ENCODE results near the gene AVPR2.

AVPR2 gene

GRCh38 chrX:153871451-153871850, 33.0 kb upstream of the AVPR2 start:
- no peak for DNase-seq (ENCODE audit: low spot score)

GRCh38 chrX:153871946-153872878, 32.3 kb upstream of the AVPR2 start:
- no peak for DNase-seq (ENCODE audit: low spot score)

GRCh38 chrX:153873282-153874084, 31.0 kb upstream of the AVPR2 start:
- DNase-seq (ENCODE audit: low spot score), result no peak

GRCh38 chrX:153874085-153874365, 30.4 kb upstream of the AVPR2 start:
- no peak for DNase-seq (ENCODE audit: low spot score)

GRCh38 chrX:153874366-153875125, 29.9 kb upstream of the AVPR2 start:
- DNase-seq (ENCODE audit: low spot score), result no peak

- peak; percentile 32 for DNase-seq (ENCODE audit: low spot score)
Observed at GRCh38 chrX:153875391-153876111, 28.9 kb upstream of the AVPR2 start.

GRCh38 chrX:153876112-153876491, 28.4 kb upstream of the AVPR2 start:
- no peak for DNase-seq (ENCODE audit: low spot score)

GRCh38 chrX:153877571-153878261, 26.8 kb upstream of the AVPR2 start:
- DNase-seq (ENCODE audit: low spot score), result no peak

- no peak for DNase-seq (ENCODE audit: low spot score)
Observed at GRCh38 chrX:153878345-153878744, 26.1 kb upstream of the AVPR2 start.

GRCh38 chrX:153878969-153879653, 25.4 kb upstream of the AVPR2 start:
- no peak for DNase-seq (ENCODE audit: low spot score)

- DNase-seq (ENCODE audit: low spot score), result no peak
Observed at GRCh38 chrX:153879741-153880439, 24.6 kb upstream of the AVPR2 start.

GRCh38 chrX:153880440-153880815, 24.0 kb upstream of the AVPR2 start:
- no peak for DNase-seq (ENCODE audit: low spot score)

GRCh38 chrX:153881281-153881680, 23.2 kb upstream of the AVPR2 start:
- DNase-seq (ENCODE audit: low spot score), result no peak

- peak; percentile 33 for DNase-seq (ENCODE audit: low spot score)
Observed at GRCh38 chrX:153882086-153882498, 22.4 kb upstream of the AVPR2 start.

GRCh38 chrX:153882557-153882956, 21.9 kb upstream of the AVPR2 start:
- DNase-seq (ENCODE audit: low spot score), result no peak

- DNase-seq (ENCODE audit: low spot score), result no peak
Observed at GRCh38 chrX:153883163-153883843, 21.2 kb upstream of the AVPR2 start.

GRCh38 chrX:153884136-153884535, 20.3 kb upstream of the AVPR2 start:
- no peak for DNase-seq (ENCODE audit: low spot score)

GRCh38 chrX:153884590-153884989, 19.9 kb upstream of the AVPR2 start:
- no peak for DNase-seq (ENCODE audit: low spot score)

- no peak for DNase-seq (ENCODE audit: low spot score)
Observed at GRCh38 chrX:153885208-153885787, 19.2 kb upstream of the AVPR2 start.

Data from globus pallidus (tissue), 1 donor.